GM12878 (cell line): ENCODE data around the gene GLS. TPM values are rescaled to one million over a fixed set of nuclear protein-coding genes. Genes with fewer than 3 reads are reported as not detected.
A peak's percentile ranks its signal among the peaks of the same experiment; 100 is the strongest.

Experiments
- CHD4 ChIP-seq: fragments of 200-600 bp; sonication (generic); IDR thresholded peaks from 2 replicates; pipeline ENCODE4 v1.6.1; 2016; ENCODE audit warnings: mild to moderate bottlenecking
- EGR1 ChIP-seq, 2 experiments: IDR thresholded peaks; 1 replicate in 1 of 2; 2 replicates in 1 of 2; pipeline ENCODE4 v1.6.1; 2011 to 2012; ENCODE audit warnings: low read depth in 2 of 2, low read length in 2 of 2, borderline replicate concordance in 1 of 2, mild to moderate bottlenecking in 1 of 2, moderate library complexity in 1 of 2
- EZH2 ChIP-seq: IDR thresholded peaks from 2 replicates; pipeline ENCODE4 v1.6.1; 2012; ENCODE audit warnings: low read depth, mild to moderate bottlenecking, control low read depth, inconsistent platforms, low read length, borderline replicate concordance; ENCODE audit not compliant: control insufficient read depth
- FOS ChIP-seq: IDR thresholded peaks from 3 replicates; pipeline ENCODE4 v1.6.1; 2011; ENCODE audit warnings: borderline replicate concordance; ENCODE audit not compliant: insufficient read length; ENCODE audit errors: extremely low read depth
- FOXM1 ChIP-seq: IDR thresholded peaks from 2 replicates; pipeline ENCODE4 v1.6.1; 2012; ENCODE audit warnings: low read depth, mild to moderate bottlenecking, inconsistent platforms, low read length, moderate library complexity
- MEF2B ChIP-seq: fragments of 450-650 bp; IDR thresholded peaks from 2 replicates; pipeline ENCODE4 v1.6.1; 2018; ENCODE audit warnings: mild to moderate bottlenecking, moderate library complexity; ENCODE audit not compliant: partially characterized antibody, poor library complexity, severe bottlenecking
- PBX3 ChIP-seq: IDR thresholded peaks from 2 replicates; pipeline ENCODE4 v1.6.1; 2011; ENCODE audit warnings: mild to moderate bottlenecking, low read depth, low read length, moderate library complexity; ENCODE audit not compliant: insufficient replicate concordance
- RAD21 ChIP-seq: IDR thresholded peaks from 2 replicates; pipeline ENCODE4 v1.6.1; 2011; ENCODE audit warnings: mild to moderate bottlenecking, low read depth, low read length, moderate library complexity; ENCODE audit not compliant: insufficient read depth
- RBBP5 ChIP-seq: fragments of 200-600 bp; sonication (generic); conservative IDR thresholded peaks from 2 replicates; pipeline ENCODE4 v1.6.1; 2016
- SKIL ChIP-seq: fragments of 450-650 bp; IDR thresholded peaks from 2 replicates; pipeline ENCODE4 v1.6.1; 2017; ENCODE audit warnings: mild to moderate bottlenecking, low read depth, inconsistent platforms; ENCODE audit not compliant: poor library complexity, severe bottlenecking
- SREBF1 ChIP-seq: IDR thresholded peaks from 2 replicates; pipeline ENCODE4 v1.6.1; 2012; ENCODE audit warnings: mild to moderate bottlenecking, low read length
- TCF3 ChIP-seq: IDR thresholded peaks from 2 replicates; pipeline ENCODE4 v1.6.1; 2012; ENCODE audit warnings: low read depth, mild to moderate bottlenecking, low read length, borderline replicate concordance; ENCODE audit not compliant: insufficient read depth
- ZNF687 ChIP-seq: fragments of 450-650 bp; IDR thresholded peaks from 2 replicates; pipeline ENCODE4 v1.6.1; 2017; ENCODE audit warnings: mild to moderate bottlenecking, moderate library complexity
- polyA plus RNA-seq, 11 experiments: library from polyadenylated mRNA; depleted of rRNA in 4 of 11; unstranded in 6 of 11; stranded (reverse) in 5 of 11; fragments of >200 nt; fragmentation: Nextera tagmentation in 4 of 11; fragmentation: Illumina TruSeq in 1 of 11; extraction: Ambion mirVana in 4 of 11; extraction: Trizol in 1 of 11; gene quantifications; 1 replicate in 1 of 11; 2 replicates in 10 of 11; pipeline versions ENCODE4 v1.2.1 to v1.2.3, GENCODE V29; 2011 to 2016; ENCODE audit warnings: inconsistent platforms in 2 of 11, missing spikeins in 2 of 11, low read depth in 1 of 11
- total RNA-seq, 4 experiments: library from RNA; depleted of rRNA in 3 of 4; stranded (reverse); fragments of >200 nt in 3 of 4; fragmentation: Illumina TruSeq in 1 of 4; extraction: Trizol in 1 of 4; gene quantifications; 2 replicates each; pipeline versions ENCODE4 v1.2.1 to v1.2.3, GENCODE V29; 2013 to 2021

Gene GLS
- total and polyA plus RNA-seq, 10 of the 15 experiments (the other 5 are each of a cell fraction or from before 2014, with no cell fraction given) = 15.7 to 145 (median 70.8) TPM

- TF ChIP-seq ZNF687 = no peak
- TF ChIP-seq RAD21 = no peak
- no peak for TF ChIP-seq TCF3
- TF ChIP-seq FOS = no peak
- TF ChIP-seq EZH2 = no peak
- TF ChIP-seq MEF2B = peak; percentile 21
- no peak for TF ChIP-seq SREBF1
- no peak for TF ChIP-seq EGR1 (IDR thresholded peaks at IDR 0.05; ENCODE audit: borderline replicate concordance in 1 of 2, low read depth in 2 of 2, low read length in 2 of 2)
- TF ChIP-seq SKIL = no peak
- TF ChIP-seq PBX3 = no peak
- no peak for TF ChIP-seq RBBP5
- TF ChIP-seq FOXM1 = peak; percentile 67; the same call in 1 of the 2 replicates
- no peak for TF ChIP-seq CHD4
Measured at GRCh38 chr2:190882411-190882766, 1.8 kb downstream of the GLS start (continued).
